Measurements from ENCODE around the gene F8.
"Not testable (repeated sequence)": the region's sequence is repeated elsewhere in the genome, so short reads cannot be mapped to it uniquely, and the experiment has no call there.

The F8 gene

GRCh38 chrX:155028877-155029291 lies 6.4 kb upstream of the F8 start:
- no peak for DNase-seq

- DNase-seq: no peak
Observed at GRCh38 chrX:155028129-155028528, 5.6 kb upstream of the F8 start.

- DNase-seq: peak; percentile 69
Observed at GRCh38 chrX:155027509-155028066, 5.1 kb upstream of the F8 start.

- DNase-seq: peak; percentile 97
Observed at GRCh38 chrX:155026727-155027508, 4.4 kb upstream of the F8 start, which contains the start of gene FUNDC2. FUNDC2 (plus strand) TSS chrX:155026844; CDS start chrX:155026939, 95 bp downstream.

- DNase-seq: no peak
Observed at GRCh38 chrX:155026420-155026726, 3.9 kb upstream of the F8 start.

GRCh38 chrX:155023907-155024833 lies 1.6 kb upstream of the F8 start:
- no peak for DNase-seq

- no peak for DNase-seq
Observed at GRCh38 chrX:155020591-155020990, 1.9 kb downstream of the F8 start.

- no peak for DNase-seq
Observed at GRCh38 chrX:155009994-155010472, 12.5 kb downstream of the F8 start.

- not testable (repeated sequence) for DNase-seq
Observed at GRCh38 chrX:155008578-155008977, 13.9 kb downstream of the F8 start.

GRCh38 chrX:155006913-155007671 lies 15.4 kb downstream of the F8 start:
- not testable (repeated sequence) for DNase-seq

- DNase-seq: not testable (repeated sequence)
Observed at GRCh38 chrX:155006379-155006778, 16.1 kb downstream of the F8 start.

- DNase-seq: no peak
Observed at GRCh38 chrX:155005190-155005589, 17.3 kb downstream of the F8 start.

GRCh38 chrX:155001873-155002272 lies 20.6 kb downstream of the F8 start:
- DNase-seq: no peak

- DNase-seq: no peak
Observed at GRCh38 chrX:155000841-155001240, 21.7 kb downstream of the F8 start.

GRCh38 chrX:154998204-154998880 lies 24.2 kb downstream of the F8 start:
- DNase-seq: no peak

- no peak for DNase-seq
Observed at GRCh38 chrX:154991476-154991875, 31.0 kb downstream of the F8 start.

GRCh38 chrX:154991039-154991438 lies 31.5 kb downstream of the F8 start:
- no peak for DNase-seq

- DNase-seq: no peak
Observed at GRCh38 chrX:154990496-154990895, 32.0 kb downstream of the F8 start.

GRCh38 chrX:154988719-154989118 lies 33.8 kb downstream of the F8 start:
- DNase-seq: no peak

- DNase-seq: no peak
Observed at GRCh38 chrX:154987940-154988339, 34.6 kb downstream of the F8 start.

- DNase-seq: no peak
Observed at GRCh38 chrX:154986826-154987575, 35.5 kb downstream of the F8 start.

GRCh38 chrX:154981116-154981411 lies 41.5 kb downstream of the F8 start:
- no peak for DNase-seq

All from NCI-H526 treated with DMSO at 0.1 percent for 48 hours (cell line).